DMS114 treated with DMSO at 0.1 percent for 48 hours (cell line): Measurements from ENCODE around the gene CHCHD1.
"Not testable (repeated sequence)": the region's sequence is repeated elsewhere in the genome, so short reads cannot be mapped to it uniquely, and the experiment has no call there.

Source experiments
- DNase-seq: peaks from one replicate; lab custom pipeline; 2025; ENCODE audit not compliant: unreplicated experiment; lab: John Stamatoyannopoulos, UW

The CHCHD1 gene

DNA sequence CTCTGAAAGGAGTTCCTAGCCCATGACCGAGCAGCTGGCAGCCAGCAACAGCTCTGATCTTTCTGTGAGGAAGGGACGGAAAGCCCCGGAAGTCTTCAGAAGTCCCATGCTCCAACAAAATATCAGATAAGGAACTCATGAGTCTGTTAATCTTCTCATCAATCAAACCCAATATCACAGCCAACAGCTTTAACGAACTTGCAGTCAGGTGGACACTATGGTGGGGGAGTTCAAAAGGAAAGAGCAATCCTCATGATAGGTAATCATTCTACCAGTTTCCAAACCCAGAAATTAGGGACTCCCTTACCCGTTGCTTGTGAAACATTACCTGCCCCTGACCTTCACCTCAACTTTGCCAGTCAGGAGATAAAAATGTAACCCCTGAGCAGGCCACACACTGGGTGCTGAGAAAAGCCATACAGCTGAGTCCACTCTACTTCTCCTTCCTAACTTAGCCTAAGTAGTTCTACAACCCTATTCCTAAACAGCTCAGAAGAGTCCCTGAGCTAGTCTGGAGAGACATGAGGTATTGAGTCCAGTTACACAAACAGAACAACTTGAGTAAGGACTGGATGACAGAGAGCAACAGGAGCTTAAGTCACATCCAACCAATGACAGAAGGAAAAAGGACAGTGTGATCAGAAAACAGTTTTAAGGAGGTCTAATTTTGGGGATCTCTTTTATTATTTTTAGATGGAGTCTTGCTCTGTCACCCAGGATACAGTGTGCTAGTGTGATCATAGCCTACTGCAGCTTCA is 27.4 kb downstream of the CHCHD1 start:
- no peak for DNase-seq

DNA sequence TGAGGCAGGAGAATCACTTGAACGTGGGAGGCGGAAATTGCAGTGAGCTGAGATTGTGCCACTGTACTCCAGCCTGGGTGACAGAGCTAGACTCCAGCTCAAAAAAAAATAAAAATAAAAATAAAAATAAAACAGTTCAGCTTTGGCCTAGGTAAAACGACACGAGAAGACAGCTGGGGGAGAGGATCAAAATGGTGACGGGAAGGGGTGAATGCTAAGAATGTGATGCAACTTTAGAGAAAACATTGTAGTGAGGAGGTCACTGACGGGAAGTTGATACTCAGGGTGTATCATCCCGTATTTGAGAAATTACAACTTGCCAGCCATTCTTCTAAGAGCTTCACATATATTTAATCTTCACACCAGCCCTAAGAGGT is 28.5 kb downstream of the CHCHD1 start:
- DNase-seq, result no peak

DNA sequence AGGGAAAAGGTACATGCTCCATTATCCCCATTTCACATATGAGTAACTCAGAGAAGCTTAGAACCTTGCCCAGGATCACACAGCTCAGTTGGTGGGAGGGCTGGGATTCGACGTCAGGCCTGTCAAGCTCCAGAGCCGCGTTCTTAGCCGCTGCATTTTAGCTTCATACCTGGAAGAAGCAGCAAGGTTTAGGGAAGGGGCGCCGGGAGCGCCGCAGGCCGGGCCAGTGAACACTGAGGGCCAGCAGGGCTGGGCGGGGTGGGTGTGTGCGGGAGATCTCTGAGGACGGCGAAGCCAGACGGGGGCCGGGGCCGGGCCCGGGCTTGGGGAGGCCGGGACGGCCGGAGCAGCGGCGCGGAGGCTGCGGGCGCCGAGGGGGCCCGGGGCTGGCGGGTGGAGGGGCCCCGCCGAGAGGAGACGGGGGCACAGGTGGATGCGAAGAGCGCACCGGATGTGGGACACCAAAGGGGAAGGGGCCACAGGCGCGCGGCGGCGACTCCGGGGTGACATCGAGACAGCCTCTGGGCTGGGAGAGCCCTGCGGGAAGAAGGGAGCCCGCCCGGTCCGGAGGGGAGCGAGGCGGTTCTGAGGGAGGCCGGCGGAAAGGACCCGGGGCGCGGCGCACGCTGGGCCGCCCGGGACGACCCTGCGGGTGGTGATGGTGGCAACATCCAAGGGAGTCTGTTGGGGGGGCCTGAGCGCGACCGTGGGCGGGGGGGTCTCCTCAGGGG is 29.1 kb downstream of the CHCHD1 start:
- no peak for DNase-seq

DNA sequence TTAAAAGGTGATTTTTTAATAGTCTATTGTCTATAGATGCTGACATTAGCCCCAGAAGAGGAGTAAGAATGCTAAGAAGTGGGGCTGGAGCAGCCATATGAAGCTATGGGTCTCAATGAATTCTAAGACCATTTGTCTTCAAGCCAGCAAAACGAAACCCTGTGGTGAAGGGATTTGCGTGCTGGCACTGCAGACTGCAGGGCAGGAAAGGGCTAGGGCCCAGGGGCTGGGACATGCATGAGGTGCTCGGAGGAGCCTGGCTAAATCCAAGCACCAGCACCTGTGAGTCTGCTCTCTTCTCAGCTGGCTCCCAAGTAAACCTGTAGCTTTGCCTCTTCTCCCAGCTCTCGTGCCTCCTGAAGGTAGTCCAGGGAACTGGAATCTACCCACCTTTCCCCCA is 30.8 kb downstream of the CHCHD1 start:
- DNase-seq, result no peak

DNA sequence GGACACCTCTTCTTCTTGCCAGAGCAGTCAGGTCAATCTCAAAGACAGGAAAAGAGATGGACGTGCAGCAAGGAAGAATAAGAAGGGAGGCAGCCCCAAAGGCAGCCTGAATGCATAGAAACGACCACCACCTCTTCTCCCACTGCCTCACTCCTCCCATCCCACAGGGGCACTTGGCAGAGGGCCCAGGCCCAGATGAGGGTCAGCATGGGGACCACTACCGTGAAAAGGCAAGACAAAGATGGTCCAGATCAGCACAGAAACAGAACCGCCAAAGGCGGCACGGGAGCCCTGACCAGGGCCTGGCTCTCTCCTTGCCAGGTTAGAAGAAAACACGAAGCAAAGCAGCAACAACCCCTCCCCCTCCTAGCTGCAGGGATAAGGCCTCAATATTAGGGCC is 31.5 kb downstream of the CHCHD1 start:
- no peak for DNase-seq

DNA sequence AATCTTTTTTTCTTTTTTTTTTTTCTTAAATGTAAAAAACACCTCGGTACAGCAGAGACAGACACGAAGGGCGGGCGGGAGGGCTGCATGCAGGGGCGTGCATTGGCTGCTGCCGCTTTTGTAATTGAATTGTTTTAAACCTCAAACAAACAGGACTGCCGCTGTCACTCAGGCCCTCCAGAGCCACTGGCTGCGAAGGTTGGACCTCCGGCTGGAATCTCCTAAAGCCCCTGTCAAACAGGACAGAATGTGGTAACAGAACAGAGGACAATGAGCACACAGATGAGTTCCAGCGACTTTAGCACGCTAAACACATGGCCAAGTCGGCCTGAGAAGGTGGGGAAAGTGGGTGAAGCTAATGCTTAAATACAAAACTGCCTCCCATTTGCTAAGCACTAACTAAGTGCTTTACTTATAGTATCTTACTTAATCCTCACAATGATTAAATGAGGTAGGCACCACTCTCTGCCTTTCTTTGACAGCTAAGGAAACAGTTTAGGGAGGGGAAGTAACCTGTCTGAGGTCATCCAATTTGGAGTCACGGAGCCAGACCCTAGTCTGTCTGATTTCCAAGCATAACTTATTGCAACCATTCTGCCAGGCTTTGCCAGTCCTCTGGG is 32.5 kb downstream of the CHCHD1 start:
- DNase-seq, result no peak

DNA sequence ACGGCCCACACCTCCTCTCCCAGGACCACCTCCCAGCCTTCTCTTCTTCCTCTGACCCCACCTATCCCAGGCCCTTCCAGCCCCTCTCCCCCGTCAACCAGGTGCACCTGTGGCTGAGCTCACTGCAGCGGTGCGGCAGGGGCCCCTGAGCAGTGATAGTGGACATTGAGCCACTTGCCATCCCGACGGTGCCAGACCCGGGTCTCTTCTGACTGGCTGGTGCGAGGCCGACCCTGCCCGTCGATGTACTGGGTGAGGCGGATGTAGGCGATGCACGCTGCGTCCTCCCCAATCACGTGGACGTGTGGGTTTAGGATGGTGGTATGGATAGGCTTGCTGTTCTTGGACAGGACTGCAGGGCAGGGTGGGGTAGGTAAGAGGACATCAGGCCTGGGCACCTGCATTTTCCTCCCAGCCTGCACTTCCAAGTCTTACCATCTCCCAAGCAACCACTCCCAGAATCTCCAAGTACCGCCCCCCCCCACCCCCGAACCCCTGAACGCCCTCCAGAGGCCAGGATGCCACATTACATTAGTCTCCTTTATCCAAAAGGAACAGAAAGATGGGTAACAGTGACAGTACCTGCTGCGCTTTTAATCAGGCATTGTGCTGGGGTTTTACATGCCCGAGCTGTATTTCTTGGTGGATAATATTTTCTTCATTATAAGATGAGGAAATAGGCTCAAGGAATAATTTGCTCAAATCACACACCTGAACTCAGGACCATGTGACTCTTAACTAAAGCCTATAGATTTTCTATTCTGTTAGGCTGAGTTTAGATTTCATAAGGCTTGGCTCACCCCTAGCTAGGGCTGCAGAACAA is 33.3 kb downstream of the CHCHD1 start:
- DNase-seq, result no peak

DNA sequence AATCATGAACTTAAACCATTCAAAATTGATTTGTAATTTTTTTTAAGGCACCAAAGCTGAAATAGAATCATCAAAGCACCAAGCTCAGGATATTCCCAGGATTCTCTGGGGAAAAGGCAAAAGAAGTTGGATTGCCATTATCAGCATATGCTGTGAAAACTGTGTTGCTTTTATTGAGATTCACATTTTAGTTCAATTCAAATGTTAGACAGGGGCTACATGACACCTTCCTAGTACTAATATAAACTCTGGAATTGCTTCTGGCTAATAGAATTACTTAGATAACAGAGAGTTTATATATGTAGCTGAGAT is 33.8 kb downstream of the CHCHD1 start:
- no peak for DNase-seq

DNA sequence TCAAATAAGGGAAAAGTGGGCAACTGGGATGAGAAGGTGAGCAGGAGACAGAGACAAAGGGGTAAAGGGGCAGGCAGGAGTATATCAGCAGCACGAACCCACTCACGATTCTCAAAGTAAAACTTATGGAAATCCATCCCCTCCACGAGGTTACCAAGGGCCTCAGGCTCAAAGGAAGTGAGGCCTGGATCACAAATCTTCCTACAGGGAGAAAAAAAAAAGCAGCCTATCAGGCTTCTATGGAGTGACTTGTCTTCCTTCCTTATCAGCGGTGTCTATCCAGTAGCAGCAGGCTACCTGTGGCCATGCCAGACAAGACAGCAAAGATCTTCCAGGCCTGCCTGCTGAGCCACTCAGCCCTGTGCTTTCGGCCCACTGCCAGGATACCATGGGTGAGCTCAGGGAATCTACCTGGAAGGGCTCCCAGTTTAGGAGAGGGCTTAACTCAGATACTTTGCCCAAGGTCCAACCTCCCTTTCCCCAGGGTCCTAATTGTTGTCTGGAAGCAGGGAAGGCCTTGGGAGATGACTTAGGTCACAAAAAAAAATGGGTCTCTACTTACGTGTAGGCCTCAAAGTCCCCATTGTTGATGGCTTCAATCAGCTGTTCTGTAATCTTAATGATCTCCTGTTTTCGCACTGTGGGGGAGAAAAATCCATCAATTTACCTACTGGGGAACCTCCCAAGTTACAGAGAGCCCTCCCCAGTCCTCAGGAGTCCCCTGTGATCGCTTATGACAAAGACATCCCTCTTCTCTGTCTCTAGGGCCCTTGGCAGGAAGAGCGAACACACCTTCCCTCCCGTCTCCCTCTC is 35.3 kb downstream of the CHCHD1 start:
- no peak for DNase-seq

DNA sequence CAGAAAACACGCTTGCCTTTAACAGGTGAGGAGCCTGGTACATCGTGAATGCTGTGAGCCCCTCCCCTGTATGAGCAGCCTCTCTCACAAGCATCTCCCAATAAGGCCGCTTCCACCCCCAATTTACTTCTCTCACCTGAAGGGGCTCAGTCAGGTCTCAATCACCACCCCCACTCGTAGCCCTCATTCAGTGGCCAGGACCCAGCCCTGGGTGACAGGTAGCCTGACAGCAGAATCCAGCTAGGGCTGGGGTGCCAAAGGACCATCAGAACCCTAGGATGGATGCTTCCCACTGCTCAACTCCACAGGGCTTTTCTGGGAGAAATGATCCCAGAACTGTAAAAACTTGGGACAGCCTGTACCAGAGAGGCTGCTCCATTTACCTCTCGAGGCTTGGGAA is 36.0 kb downstream of the CHCHD1 start:
- no peak for DNase-seq

DNA sequence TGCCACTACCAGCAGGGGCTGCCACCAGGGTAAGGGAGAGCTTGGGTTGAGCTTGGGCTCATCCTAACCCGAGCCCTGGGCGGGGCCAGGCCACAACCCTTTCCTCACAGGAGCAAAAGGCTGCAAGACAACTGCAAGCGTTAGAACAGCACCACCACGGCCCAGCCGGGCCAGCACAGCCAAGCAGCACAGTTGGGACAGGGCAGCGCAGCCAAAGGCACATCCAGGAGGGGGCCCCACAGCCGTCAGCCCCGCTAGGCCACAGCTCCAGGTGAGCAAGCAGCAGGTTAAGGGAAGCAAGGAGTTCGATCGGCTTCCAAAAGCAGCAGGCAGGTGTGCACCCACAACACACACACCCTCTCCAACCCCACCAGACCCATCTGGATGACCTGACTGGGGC is 36.6 kb downstream of the CHCHD1 start:
- DNase-seq, result no peak

DNA sequence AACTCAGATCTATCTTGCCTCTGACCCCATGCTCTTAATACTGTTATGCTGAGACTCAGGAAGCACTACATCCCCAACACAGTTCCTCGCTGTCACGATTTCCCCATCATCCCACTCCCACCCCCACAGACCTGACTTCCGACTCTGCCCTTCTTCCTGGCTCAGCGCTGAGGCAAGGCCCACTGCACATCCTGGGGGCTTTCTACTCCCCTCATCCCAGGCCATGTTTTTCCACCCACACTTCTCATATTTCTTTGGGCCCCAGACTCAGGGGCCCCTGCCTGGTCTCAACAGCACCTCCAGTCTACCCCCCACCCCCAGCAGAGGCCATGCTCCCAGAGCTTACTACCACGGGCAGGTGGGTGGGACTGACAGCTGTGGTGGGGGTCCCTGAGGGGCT is 37.2 kb downstream of the CHCHD1 start:
- no peak for DNase-seq

DNA sequence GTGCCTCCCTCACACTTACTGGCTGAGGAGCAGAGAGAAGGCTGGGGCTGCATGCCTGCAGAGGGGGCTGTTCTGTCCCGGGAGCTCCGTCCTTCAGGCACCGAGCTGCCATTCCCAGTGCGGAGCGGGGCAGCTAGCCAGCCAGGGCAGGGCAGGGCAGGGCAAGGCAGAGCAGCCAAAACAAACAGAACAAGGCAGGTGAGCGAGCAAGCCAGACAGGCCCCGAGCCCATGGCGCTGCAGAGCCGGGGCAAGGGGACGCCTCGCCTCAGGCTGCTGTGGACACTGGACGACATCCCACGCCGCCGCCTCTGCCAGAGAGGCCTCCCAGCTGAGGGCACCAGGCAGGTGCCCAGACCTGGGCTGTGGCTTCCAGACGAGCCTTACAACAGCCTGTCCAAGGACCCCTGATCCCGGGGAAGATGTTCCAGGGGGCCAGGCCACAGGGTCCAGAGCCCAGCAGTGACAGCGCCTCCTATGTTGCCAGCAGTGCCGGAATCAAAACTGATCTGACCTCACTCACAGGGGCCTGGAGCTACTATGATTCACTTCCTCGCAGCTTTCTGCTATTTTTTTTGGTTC is 37.8 kb downstream of the CHCHD1 start:
- no peak for DNase-seq

DNA sequence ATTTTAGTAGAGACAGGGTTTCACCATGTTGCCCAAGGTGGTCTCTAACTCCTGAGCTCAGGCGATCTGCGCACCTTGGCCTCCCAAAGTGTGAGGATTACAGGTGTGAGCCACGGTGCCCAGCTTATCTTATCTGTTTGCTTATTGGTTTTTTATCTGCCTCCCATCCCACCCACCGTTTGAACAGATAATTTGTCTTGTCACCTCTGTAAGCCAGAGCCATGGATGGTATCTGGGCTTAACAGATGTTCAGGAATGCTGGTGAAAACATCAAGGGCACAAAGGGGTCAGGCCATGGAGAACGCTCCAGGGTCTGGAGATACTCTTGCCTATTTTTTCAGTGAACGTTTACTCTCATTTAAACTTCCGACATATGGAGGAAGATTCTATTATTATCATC is 41.5 kb downstream of the CHCHD1 start:
- no peak for DNase-seq

DNA sequence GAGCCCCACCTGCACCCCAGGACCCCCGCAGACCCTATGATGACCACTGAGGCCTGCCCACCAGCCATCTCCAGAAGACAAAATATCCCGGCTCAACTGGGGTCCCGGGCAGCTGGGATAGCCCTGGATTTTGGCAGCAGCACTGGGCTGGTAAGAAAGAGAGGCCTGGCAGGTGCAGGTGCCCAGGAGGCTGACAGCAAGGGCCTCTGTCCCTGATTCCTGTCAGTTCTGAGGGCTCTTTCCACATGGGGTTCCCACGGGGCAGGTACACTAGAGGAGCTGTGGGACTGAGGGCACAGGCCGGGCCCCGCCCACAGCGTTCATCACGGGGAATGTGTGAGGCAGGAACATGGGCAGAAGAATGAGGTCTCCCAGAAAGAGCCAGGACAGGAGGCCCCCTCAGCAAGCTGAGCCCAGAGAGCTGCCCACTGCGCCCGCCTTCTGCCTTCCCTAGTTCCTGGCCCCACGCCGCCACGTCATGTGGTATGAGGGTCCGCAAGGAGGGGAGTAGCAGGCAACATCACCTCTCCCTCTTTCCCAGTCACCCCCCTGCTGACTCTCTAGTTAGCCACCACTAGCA is 42.4 kb downstream of the CHCHD1 start:
- no peak for DNase-seq

DNA sequence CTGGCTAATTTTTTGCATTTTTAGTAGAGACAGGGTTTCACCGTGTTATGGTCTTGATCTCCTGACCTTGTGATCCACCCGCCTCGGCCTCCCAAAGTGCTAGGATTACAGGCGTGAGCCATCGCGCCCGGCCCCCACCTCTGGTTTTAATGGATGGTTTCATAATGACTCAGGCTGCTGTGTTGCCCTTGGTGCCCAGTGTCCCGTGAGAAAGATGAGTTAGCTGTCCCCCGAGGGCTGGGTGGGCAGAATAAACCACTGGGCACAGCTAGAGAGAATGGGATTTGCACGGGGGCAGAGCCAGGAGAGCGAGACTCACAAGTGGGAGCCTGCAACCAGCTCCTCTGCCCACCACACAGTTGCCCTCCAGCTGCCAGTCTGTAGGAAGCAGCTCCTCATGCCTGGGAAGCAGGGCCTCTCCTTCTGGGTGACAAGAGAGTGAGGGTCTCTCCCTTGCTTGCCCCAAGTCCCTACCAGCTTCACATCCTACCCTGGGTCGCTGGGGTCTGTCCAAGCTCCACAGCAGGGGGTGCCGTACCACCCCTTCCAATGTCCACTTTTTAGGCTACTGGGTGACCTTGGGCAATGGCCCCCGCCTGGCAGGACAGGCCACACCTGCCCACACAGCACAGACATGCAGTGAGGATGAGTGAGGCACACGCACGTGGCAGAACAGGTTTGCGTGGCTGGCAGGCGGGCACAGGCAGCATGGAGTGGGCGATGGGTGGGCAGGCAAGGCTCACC is 45.7 kb downstream of the CHCHD1 start:
- DNase-seq, result no peak

DNA sequence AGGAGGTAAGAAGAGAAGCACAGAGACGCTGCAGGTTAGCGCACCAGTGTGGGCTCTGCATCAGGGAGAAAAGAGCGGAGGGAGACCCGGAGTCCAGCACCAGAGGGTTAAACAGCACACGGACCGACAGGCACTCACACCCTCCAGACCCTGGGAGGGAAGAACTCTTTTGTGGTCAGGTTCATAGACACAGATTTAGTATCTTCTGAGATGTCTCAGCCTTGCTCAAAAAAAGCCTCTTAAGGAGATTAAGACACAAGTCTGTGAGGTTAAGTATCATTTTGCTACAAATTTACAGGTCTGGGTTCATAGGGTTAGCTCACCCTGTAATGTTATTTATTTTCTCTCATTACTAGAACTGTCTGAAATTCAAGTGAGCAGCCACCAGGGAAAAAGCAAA is 46.3 kb downstream of the CHCHD1 start:
- DNase-seq, result no peak

DNA sequence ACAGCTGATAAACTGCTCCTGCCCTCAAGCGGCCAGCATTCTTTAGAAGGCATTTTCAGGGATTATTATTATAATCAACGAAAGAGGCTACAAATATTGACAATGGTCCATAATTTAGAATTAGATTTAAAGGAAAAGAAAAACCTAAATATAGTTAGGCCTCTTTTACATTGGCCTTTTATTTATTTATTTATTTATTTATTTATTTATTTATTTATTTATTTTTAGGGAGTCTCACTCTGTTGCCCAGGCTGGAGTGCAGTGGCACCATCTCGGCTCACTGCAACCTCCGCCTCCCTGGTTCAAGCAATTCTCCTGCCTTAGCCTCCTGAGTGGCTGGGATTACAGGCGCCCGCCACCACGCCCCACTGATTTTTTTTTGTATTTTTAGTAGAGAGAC is 47.2 kb downstream of the CHCHD1 start:
- not testable (repeated sequence) for DNase-seq
